Fibroblast of lung (primary cell): ENCODE results near the gene CREB5.

ENCODE experiments used
- EZH2 ChIP-seq: IDR thresholded peaks from 2 replicates; pipeline ENCODE4 v1.5.1; 2012; ENCODE audit warnings: low read length, control low read depth, mild to moderate bottlenecking; ENCODE audit errors: missing control alignments
- TF ChIP-seq, protein P1 (sequence below), 2 donors: IDR thresholded peaks in 1 of 2; conservative IDR thresholded peaks in 1 of 2; 1 replicate in 1 of 2; 2 replicates in 1 of 2; pipeline ENCODE4 v1.5.1; 2011 to 2012; ENCODE audit warnings: low read length in 2 of 2, control low read depth in 1 of 2, inconsistent platforms in 1 of 2, low read depth in 1 of 2, mild to moderate bottlenecking in 1 of 2

DNA sequence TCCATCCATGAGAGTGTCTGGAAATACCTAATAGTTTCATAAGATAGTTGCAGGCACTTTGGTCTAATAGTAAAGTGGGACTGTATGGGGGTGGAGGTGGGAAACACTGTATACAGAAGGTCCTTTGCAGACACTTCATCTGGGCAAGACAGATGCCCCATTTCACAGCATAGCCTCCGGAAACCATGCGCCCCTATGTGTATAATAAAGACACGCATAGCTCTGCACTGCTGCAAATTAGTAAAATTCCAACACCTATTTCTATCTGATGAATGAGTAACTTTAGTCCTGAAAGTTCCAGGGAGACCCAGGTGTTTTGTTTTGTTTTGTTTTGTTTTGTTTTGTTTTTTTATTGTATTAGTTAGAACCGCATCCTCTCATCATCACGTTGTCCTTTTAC, 187.1 kb downstream of the CREB5 start:
- TF ChIP-seq, protein P1, sequence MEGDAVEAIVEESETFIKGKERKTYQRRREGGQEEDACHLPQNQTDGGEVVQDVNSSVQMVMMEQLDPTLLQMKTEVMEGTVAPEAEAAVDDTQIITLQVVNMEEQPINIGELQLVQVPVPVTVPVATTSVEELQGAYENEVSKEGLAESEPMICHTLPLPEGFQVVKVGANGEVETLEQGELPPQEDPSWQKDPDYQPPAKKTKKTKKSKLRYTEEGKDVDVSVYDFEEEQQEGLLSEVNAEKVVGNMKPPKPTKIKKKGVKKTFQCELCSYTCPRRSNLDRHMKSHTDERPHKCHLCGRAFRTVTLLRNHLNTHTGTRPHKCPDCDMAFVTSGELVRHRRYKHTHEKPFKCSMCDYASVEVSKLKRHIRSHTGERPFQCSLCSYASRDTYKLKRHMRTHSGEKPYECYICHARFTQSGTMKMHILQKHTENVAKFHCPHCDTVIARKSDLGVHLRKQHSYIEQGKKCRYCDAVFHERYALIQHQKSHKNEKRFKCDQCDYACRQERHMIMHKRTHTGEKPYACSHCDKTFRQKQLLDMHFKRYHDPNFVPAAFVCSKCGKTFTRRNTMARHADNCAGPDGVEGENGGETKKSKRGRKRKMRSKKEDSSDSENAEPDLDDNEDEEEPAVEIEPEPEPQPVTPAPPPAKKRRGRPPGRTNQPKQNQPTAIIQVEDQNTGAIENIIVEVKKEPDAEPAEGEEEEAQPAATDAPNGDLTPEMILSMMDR (conservative IDR thresholded peaks at IDR 0.05 in 1 of 2, IDR thresholded peaks at IDR 0.05 in 1 of 2; ENCODE audit: low read depth in 1 of 2, low read length in 2 of 2): no peak
- TF ChIP-seq EZH2: no peak
